Body of pancreas (tissue), 4 donors: ENCODE measurements around the gene KCTD10. TPM values are rescaled to one million over a fixed set of nuclear protein-coding genes. Genes with fewer than 3 reads are reported as not detected.

Source experiments
- ATAC-seq: fragments of 150-250 bp; one replicate; pipeline ENCODE4 v1.9.1; 2016
- DNase-seq, 4 donors: peaks; one replicate each; pipeline ENCODE4 v3.0.0-alpha.2; 2019
- H3K27ac ChIP-seq, 4 donors: fragments of 200-600 bp; sonication (generic); 1 replicate in 3 of 4; 2 replicates in 1 of 4; pipeline versions ENCODE4 v1.5.1 to v1.6.1; 2016 to 2019; ENCODE audit warnings: mild to moderate bottlenecking in 1 of 4, mixed read lengths in 1 of 4, moderate library complexity in 1 of 4
- H3K27me3 ChIP-seq, 2 donors: fragments of 200-600 bp; sonication (generic); one replicate each; pipeline ENCODE4 v1.6.0; 2016; ENCODE audit warnings: mild to moderate bottlenecking in 1 of 2
- H3K36me3 ChIP-seq, 2 donors: fragments of 200-600 bp; sonication (generic); replicated peaks in 1 of 2; 2 replicates each; pipeline ENCODE4 v1.5.1; 2016; ENCODE audit warnings: low read depth in 2 of 2; ENCODE audit not compliant: insufficient read depth in 1 of 2
- H3K4me1 ChIP-seq: fragments of 200-600 bp; sonication (generic); one replicate; pipeline ENCODE4 v1.6.0; 2016
- H3K4me3 ChIP-seq, 2 donors: fragments of 200-600 bp; sonication (generic); 1 replicate in 1 of 2; 2 replicates in 1 of 2; pipeline ENCODE4 v1.5.1; 2016 to 2019
- H3K9me3 ChIP-seq, 3 donors: fragments of 200-600 bp; sonication (generic); 1 replicate in 2 of 3; 2 replicates in 1 of 3; pipeline ENCODE4 v1.5.1; 2016
- CTCF ChIP-seq, 7 experiments: fragments of 450-650 bp in 4 of 7; fragments of 200-600 bp in 3 of 7; sonication (generic) in 3 of 7; IDR thresholded peaks; one replicate each; pipeline ENCODE4 v1.5.1; 2016 to 2019; ENCODE audit warnings: antibody characterized with exemption in 7 of 7
- POLR2A ChIP-seq, 3 donors: fragments of 450-650 bp; IDR thresholded peaks; one replicate each; pipeline ENCODE4 v1.6.1; 2016; ENCODE audit warnings: antibody characterized with exemption in 3 of 3, mild to moderate bottlenecking in 2 of 3
- WGBS, 2 donors: methylation state at CpG; one replicate each; pipeline ENCODE4 v1.1.5; 2017; 5-methylcytosine and 5-hydroxymethylcytosine counted together
- intact Hi-C: fragments of 100-400 bp; cut with DNase I; formaldehyde crosslinking; loops from one replicate; pipeline ENCODE4 v1.15.1; 2023
- total RNA-seq, 2 donors: library from RNA; depleted of rRNA; stranded (reverse); fragments of >200 nt; gene quantifications; one replicate each; pipeline ENCODE4 v1.1.0, GENCODE V29; 2016

KCTD10 gene
- total RNA-seq, 2 donors from 2014 or later: 18.2 to 28.3 TPM

DNA sequence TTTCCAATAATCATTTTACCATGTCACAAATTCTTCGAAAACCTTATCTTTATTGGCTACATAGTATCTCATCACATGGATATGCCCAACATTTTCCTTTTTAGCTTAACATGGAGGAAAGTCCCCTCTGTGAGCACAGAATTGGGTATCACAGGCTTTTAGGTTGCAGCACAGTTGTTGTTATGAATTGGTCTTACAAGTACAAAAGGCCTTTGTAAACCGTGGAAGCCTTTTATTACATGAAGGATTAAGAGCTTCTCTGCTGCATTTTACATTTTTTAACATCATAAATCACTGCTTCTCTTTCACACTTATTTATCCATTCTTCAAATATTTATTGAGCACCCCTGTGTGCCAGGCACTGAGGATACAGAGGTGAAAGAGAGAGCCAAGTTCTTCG lies 26.5 kb upstream of the KCTD10 start:
- H3K27ac ChIP-seq: no peak overlapping the region
- no peaks in the 10 kb centered on the region for H3K27me3 ChIP-seq
- H3K9me3 ChIP-seq: no peaks in the 10 kb centered on the region
- H3K36me3 ChIP-seq: peaks cover 0 to 34% of the 10 kb centered on the region in 2 donors
- ATAC-seq (no peak), DNase-seq (no peak)
- WGBS, 2 donors: 49 to 59% methylated on average over 3 of the region's 3 CpGs
- H3K4me3 ChIP-seq: no peak overlapping the region
- no peaks in the 10 kb centered on the region for H3K4me1 ChIP-seq
- TF ChIP-seq CTCF (IDR thresholded peaks at IDR 0.05) (no peak), POLR2A (IDR thresholded peaks at IDR 0.05) (no peak)
- intact Hi-C loops: no loop called here

DNA sequence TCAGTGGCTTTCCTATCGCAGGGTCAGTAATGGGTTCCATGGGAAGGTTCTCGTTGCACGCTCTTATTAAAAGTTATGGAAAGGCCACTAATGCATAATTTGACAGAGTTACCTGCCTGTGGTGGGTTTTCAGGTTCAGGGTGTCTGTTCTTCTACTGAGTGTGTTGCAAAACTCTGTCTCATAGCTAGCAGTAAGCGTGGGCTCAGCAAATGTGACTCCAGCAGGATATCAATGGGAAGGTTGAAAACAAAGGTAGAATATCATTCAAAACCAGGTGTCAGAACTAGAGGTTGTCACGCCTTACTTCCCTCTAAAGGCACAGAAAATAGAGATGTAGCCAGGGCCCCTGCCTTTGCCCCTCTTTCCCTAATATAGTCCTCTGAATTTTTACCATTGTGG lies 25.2 kb upstream of the KCTD10 start:
- Histone ChIP-seq H3K27ac (no peak overlapping the region), H3K4me3 (no peak overlapping the region), H3K27me3 (no peaks in the 10 kb centered on the region), H3K9me3 (no peaks in the 10 kb centered on the region), H3K36me3 (peaks cover 0 to 35% of the 10 kb centered on the region in 2 donors), H3K4me1 (no peaks in the 10 kb centered on the region)
- intact Hi-C loops: no loop called here
- WGBS, 2 donors: 93 to 96% methylated on average over 5 of the region's 5 CpGs
- TF ChIP-seq CTCF (IDR thresholded peaks at IDR 0.05) (no peak), POLR2A (IDR thresholded peaks at IDR 0.05) (no peak)
- ATAC-seq: no peak
- no peak for DNase-seq

DNA sequence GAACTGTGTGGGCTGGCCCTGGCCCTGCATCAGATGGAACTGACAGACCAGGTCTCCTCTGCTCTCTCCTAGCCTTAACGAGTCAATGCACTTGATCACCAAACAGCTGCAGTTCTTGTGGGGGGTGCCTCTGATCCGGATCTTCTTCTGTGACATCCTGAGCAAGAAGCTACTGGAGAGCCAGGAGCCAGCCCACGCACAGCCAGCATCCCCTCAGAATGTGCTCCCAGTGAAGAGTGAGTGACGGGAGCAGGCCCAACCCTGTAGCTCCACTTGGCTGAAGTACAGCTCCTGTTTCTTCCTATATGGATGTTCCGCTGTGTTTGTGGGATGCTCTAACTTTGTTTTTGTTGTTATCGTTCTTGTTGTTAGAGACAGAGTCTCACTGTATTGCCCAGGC lies 24.2 kb upstream of the KCTD10 start:
- no peak for ATAC-seq
- DNase-seq: no peak
- H3K9me3 ChIP-seq: no peaks in the 10 kb centered on the region
- H3K36me3 ChIP-seq: peaks cover 0 to 32% of the 10 kb centered on the region in 2 donors
- intact Hi-C loops: no loop called here
- no peak for TF ChIP-seq POLR2A (IDR thresholded peaks at IDR 0.05)
- no peak for TF ChIP-seq CTCF (IDR thresholded peaks at IDR 0.05)
- no peaks in the 10 kb centered on the region for H3K4me1 ChIP-seq
- no peak overlapping the region for H3K27ac ChIP-seq
- no peak overlapping the region for H3K4me3 ChIP-seq
- 90 to 98% methylated on average over 6 of the region's 6 CpGs for WGBS, 2 donors
- H3K27me3 ChIP-seq: no peaks in the 10 kb centered on the region

- H3K27me3 ChIP-seq: no peaks in the 10 kb centered on the region
- peaks cover under 1 to 28% of the 10 kb centered on the region in 2 donors for H3K36me3 ChIP-seq
- WGBS, 2 donors: 86 to 89% methylated on average over 9 of the region's 9 CpGs
- no peak overlapping the region for H3K4me3 ChIP-seq
- no peaks in the 10 kb centered on the region for H3K9me3 ChIP-seq
- intact Hi-C loops: no loop called here
- H3K4me1 ChIP-seq: no peaks in the 10 kb centered on the region
- no peak overlapping the region for H3K27ac ChIP-seq
- DNase-seq (no peak), ATAC-seq (no peak)
- TF ChIP-seq CTCF (IDR thresholded peaks at IDR 0.05) (no peak), POLR2A (IDR thresholded peaks at IDR 0.05) (no peak)
These were observed 23.5 kb upstream of the KCTD10 start for GRCh38 chr12:109500406-109501185.

DNA sequence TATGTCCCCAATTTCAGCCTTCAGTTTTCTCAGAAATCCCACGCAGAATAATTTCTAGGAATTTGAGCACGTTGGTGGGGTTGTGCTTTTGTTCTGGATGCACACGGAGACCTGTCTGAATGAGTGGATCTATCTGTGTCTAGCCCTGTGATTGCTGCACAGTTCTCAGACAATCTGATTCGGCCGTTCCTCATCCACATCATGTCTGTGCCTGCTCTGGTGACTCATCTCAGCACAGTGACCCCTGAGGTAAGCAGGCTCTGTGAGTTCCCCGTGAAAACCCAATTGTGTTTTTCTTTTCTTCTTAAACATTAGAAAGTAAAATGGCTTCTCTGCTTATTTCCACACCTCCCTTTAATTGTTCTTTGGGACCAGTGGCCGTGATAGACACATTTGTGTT lies 20.6 kb upstream of the KCTD10 start:
- no peak for TF ChIP-seq POLR2A (IDR thresholded peaks at IDR 0.05)
- TF ChIP-seq CTCF (IDR thresholded peaks at IDR 0.05): no peak
- WGBS, 2 donors: 91% methylated on average over 7 of the region's 7 CpGs
- Histone ChIP-seq H3K4me1 (no peaks in the 10 kb centered on the region), H3K27ac (no peak overlapping the region), H3K36me3 (peaks cover 9 to 41% of the 10 kb centered on the region in 2 donors), H3K4me3 (no peak overlapping the region), H3K9me3 (no peaks in the 10 kb centered on the region), H3K27me3 (no peaks in the 10 kb centered on the region)
- no peak for ATAC-seq
- intact Hi-C loops: no loop called here
- no peak for DNase-seq
